Rectal smooth muscle tissue (tissue), 1 donor: Measurements from ENCODE around the gene SNRPD3.
"Not testable (repeated sequence)": the region's sequence is repeated elsewhere in the genome, so short reads cannot be mapped to it uniquely, and the experiment has no call there.

ENCODE experiments used
- H3K27ac ChIP-seq: one replicate; pipeline ENCODE4 v1.7.0; 2013; ENCODE audit warnings: low read depth, low read length, inconsistent platforms
- H3K27me3 ChIP-seq: one replicate; pipeline ENCODE4 v1.7.0; 2013; ENCODE audit warnings: low read length; ENCODE audit not compliant: control insufficient read depth, insufficient read depth
- H3K36me3 ChIP-seq: one replicate; pipeline ENCODE4 v1.7.0; 2013; ENCODE audit warnings: low read length; ENCODE audit not compliant: control insufficient read depth, insufficient read depth
- H3K4me1 ChIP-seq: one replicate; pipeline ENCODE4 v1.7.0; 2013; ENCODE audit warnings: low read length; ENCODE audit not compliant: control insufficient read depth, insufficient read depth
- H3K4me3 ChIP-seq: one replicate; pipeline ENCODE4 v1.7.0; 2013; ENCODE audit warnings: low read length
- H3K9ac ChIP-seq: one replicate; pipeline ENCODE4 v1.7.0; 2013; ENCODE audit warnings: low read length

SNRPD3 gene

DNA sequence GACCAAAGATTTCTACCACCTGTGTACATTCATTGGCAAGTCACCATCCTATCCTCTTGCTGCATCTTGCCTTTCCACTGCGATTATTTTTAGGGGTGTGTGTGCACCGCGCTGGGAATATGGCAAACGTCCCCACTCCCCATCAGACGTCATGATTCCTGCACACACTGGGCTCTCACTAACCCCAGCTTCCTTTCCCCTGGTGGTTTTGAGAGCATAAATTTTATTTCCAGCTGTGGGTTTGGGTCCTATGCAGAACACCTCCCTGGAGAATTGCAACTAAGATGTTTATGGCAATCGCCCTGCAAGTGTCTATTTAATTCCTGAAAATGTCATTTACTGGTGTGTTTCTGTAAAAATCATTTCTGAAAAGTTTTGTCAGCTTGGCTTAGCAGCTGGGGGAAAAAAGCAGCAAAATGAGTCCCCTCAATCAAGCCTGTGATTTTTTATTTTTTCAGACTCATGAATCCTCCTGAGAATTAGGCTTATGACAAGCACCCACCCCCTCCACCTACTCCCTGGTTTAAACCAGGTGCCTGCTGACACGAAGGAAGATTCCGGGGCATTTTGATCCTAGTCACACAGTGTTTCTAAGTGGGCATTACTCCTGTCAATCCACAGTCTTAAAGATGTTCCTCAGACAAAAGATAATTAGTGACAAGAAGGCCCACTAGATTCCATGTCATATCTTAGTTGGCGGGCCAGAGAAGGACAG lies 36.9 kb upstream of the SNRPD3 start:
- Histone ChIP-seq H3K27ac (no peak overlapping the region), H3K4me3 (no peak overlapping the region), H3K4me1 (peaks cover 2% of the 10 kb centered on the region), H3K27me3 (no peaks in the 10 kb centered on the region), H3K36me3 (no peaks in the 10 kb centered on the region), H3K9ac (no peak overlapping the region)

GRCh38 chr22:24519496-24519895 lies 36.3 kb upstream of the SNRPD3 start:
- Histone ChIP-seq H3K36me3 (no peaks in the 10 kb centered on the region), H3K27ac (no peak overlapping the region), H3K27me3 (no peaks in the 10 kb centered on the region), H3K9ac (no peak overlapping the region), H3K4me3 (no peak overlapping the region), H3K4me1 (peaks cover 2% of the 10 kb centered on the region)

DNA sequence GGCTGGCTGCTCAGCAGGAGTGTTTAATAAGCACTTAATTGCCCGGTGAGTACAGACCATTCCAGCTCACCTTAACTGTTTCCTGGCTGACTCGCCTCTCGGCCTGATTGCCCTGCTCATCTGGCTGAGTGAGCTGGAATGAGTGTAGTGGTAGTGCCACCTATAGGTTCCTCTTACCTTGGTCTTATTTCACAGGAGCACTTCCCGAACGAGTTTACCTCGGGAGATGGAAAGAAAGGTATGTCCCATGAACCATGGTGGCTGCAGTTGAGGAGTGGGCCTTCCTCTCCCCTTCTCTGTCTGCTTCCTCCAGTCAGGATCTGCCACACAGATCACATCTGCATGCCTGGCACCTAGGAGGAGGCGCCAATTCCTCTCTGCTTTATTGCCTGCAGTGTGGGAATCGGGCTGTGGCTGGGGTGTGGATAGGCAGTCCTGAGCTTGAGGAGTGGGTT lies 34.0 kb upstream of the SNRPD3 start:
- no peaks in the 10 kb centered on the region for H3K36me3 ChIP-seq
- peaks cover 5% of the 10 kb centered on the region for H3K4me1 ChIP-seq
- no peaks in the 10 kb centered on the region for H3K27me3 ChIP-seq
- no peak overlapping the region for H3K27ac ChIP-seq
- no peak overlapping the region for H3K4me3 ChIP-seq
- H3K9ac ChIP-seq, result no peak overlapping the region

DNA sequence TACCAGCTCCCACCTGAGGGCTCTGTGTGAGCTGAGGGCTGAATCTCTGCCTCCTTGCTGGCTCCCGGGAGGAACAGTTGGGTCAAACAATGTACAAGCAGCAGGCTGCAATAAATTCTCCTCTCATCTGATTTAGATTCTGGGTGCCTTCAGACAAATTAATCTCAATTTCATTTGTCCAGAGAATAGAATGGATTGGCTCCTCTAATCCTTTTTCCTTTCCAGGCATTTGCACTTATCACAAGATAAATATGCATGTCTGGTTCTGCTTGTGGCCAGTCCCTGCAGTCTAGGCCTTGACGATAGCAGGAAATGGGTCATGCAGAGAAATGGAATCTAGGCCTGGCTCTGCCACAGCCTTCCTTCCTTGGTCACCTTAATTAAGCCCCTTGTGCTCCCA lies 31.9 kb upstream of the SNRPD3 start:
- H3K4me3 ChIP-seq, result no peak overlapping the region
- H3K4me1 ChIP-seq, result peaks cover 5% of the 10 kb centered on the region
- H3K36me3 ChIP-seq, result no peaks in the 10 kb centered on the region
- H3K27ac ChIP-seq, result no peak overlapping the region
- H3K27me3 ChIP-seq, result no peaks in the 10 kb centered on the region
- H3K9ac ChIP-seq, result no peak overlapping the region

DNA sequence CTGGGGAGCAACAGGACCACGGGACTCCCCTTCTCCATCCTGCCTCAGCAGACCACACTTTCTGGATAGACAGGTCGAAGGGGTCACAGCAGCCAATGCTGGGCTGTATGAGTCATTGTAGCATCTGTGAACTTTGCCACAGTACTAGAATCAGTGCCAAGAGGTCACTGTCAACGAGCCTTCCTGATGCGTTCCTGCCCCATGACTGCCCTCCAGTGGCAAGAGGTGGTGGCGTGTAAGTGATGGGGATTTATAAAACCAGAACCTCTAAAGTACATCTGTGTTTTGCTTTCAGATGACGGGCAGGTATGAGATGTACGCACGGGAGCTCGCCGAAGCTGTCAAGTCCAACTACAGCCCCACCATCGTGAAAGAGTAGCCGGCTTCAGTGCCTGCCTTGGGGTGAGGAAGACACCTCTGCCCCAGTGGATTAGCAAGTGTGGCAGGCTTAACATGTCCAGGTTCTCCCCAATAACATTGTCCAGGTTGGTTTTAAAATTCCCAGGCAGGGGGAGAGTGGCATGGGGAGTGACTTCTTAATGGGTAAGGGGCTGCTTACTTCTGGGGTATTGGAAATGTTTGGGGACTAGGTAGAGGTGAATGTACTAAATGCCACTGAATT lies 30.3 kb upstream of the SNRPD3 start:
- Histone ChIP-seq H3K27ac (no peak overlapping the region), H3K4me3 (no peak overlapping the region), H3K36me3 (no peaks in the 10 kb centered on the region), H3K9ac (no peak overlapping the region), H3K4me1 (peaks cover 5% of the 10 kb centered on the region), H3K27me3 (no peaks in the 10 kb centered on the region)

DNA sequence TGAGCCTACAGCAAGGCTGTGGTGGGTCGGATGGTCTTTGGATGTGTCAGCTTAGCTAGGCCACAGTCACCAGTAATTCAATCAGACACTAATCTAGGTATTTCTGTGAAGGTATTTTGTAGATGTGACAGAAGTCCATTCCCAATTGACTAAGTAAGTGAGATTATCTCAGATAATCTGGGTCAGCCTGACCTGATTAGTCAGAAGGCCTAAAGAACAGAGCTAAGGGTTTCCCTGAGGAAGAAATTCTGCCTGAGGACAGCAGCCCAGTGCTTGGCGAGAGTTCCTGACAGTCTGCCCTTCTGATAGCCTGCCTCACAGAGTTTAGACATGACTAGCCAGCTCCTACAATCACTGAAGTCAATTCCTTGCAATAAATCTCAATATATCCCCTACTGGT lies 29.6 kb upstream of the SNRPD3 start:
- Histone ChIP-seq H3K27ac (no peak overlapping the region), H3K9ac (no peak overlapping the region), H3K4me3 (no peak overlapping the region), H3K36me3 (no peaks in the 10 kb centered on the region), H3K4me1 (peaks cover 5% of the 10 kb centered on the region), H3K27me3 (no peaks in the 10 kb centered on the region)

DNA sequence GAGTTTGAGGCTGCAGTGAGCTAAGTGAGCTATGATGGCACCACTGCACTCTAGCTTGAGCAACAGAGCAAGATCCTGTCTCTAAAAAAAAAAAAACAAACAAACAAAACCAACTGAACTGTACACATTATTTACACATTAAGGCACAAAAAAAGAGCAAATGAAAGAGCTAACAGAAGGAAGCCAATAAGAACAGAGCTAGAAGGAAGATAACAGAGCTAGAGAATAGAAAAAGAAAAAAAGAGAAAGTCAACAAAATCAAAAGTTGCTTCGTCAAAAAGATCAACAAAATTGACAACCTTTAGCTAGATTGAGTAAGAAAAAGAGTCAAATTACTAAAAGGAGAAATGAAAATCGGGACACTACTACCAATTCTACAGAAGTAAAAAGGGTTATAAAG lies 25.9 kb upstream of the SNRPD3 start:
- Histone ChIP-seq H3K4me3 (no peak overlapping the region), H3K9ac (no peak overlapping the region), H3K36me3 (no peaks in the 10 kb centered on the region), H3K27me3 (no peaks in the 10 kb centered on the region), H3K27ac (no peak overlapping the region), H3K4me1 (peaks cover 5% of the 10 kb centered on the region)

- H3K27me3 ChIP-seq, H3K4me1 ChIP-seq, H3K4me3 ChIP-seq, H3K27ac ChIP-seq, H3K36me3 ChIP-seq, H3K9ac ChIP-seq: not testable (repeated sequence)
Measured at GRCh38 chr22:24530968-24531367, 24.8 kb upstream of the SNRPD3 start.

DNA sequence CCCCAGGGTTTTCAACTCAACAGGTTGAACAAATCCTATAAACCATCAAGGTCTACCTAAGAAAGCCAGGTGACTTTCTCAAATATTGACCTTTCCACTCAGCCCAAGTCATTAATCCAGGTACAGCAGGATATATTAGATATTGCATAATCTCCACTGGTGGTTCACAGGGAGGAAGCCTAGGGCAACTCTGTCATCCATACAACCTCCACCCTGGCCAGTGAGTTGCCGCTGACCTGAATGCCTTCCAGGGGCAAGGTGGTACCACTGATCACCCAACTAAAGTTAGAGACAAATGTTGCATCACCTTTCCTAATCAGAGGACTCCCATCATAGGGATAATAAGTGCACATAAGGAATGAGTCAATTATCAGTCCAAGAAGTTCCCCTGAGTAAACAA lies 23.7 kb upstream of the SNRPD3 start:
- no peak overlapping the region for H3K4me3 ChIP-seq

DNA sequence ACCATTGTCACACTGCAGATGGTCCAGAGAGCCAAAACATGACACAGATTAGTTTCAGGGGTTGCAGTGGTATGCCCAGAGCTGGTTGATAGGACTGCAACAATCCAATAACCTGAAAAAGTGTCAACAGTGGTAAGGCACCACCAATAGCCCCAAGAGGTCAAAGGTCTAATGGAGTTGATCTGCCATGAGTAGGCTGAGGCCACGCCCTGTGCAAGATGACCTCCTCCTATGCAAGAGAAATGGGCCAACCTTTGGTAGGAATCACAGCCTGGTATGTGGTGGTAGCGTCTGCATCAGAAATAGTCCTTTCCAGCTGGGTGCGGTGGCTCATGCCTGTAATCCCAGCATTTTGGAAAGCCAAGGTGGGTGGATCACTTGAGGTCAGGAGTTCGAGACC lies 20.5 kb upstream of the SNRPD3 start:
- Histone ChIP-seq H3K27me3 (no peaks in the 10 kb centered on the region), H3K4me1 (no peaks in the 10 kb centered on the region), H3K9ac (no peak overlapping the region), H3K4me3 (no peak overlapping the region), H3K36me3 (peaks cover 4% of the 10 kb centered on the region), H3K27ac (no peak overlapping the region)

More for the DNA sequence above, 23.7 kb upstream of the SNRPD3 start:
- H3K36me3 ChIP-seq, result no peaks in the 10 kb centered on the region
- H3K9ac ChIP-seq, result no peak overlapping the region
- H3K27ac ChIP-seq, result no peak overlapping the region
- no peaks in the 10 kb centered on the region for H3K27me3 ChIP-seq
- no peaks in the 10 kb centered on the region for H3K4me1 ChIP-seq

DNA sequence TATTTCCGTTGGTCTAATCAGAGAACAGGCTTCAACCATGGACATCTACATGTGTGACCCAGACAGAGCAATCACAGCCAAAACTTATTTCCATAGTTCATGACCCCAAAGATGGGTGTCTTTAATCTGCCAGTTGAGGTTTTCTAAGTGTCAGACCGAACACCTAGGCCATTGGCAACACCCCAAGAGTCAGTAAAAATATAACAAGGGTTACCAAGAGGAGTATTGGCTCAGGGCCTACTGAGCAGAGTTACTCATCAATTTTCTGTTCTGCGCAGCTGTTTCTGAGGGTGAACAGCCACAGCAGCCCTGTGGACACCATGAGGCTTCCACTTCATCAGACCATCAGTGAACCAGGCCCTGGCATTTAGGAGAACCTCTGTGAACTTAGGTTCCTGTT lies 19.7 kb upstream of the SNRPD3 start:
- H3K9ac ChIP-seq, result no peak overlapping the region
- H3K36me3 ChIP-seq, result peaks cover 10% of the 10 kb centered on the region
- H3K27ac ChIP-seq, result no peak overlapping the region
- no peak overlapping the region for H3K4me3 ChIP-seq
- H3K27me3 ChIP-seq, result no peaks in the 10 kb centered on the region
- no peaks in the 10 kb centered on the region for H3K4me1 ChIP-seq

DNA sequence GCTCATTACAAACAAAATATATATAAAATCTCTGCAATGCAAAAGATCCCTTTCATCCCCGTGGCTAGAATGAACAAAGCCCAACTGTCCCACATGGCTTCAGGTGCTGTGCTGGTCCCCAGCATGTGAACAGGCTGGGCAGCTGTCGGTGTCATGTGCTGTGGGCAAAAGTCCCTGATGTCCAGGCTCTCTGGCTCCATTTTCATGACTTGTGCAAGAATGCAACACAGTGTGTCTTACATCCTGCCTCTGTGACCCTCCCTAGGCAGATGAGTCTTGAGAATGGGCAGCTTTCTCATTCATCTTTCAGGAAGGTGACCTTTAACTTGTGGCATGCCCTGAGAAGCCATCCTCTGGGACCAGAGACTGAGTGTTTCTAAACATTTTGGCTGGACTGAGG lies 15.3 kb upstream of the SNRPD3 start:
- peaks cover 9% of the 10 kb centered on the region for H3K4me1 ChIP-seq
- peaks cover 28% of the 10 kb centered on the region for H3K36me3 ChIP-seq
- no peak overlapping the region for H3K27ac ChIP-seq
- H3K27me3 ChIP-seq, result no peaks in the 10 kb centered on the region
- H3K4me3 ChIP-seq, result no peak overlapping the region
- H3K9ac ChIP-seq, result no peak overlapping the region
